Peyer's patch (tissue), 4 donors: ENCODE measurements around the gene OSBPL7. TPM values are rescaled to one million over a fixed set of nuclear protein-coding genes. Genes with fewer than 3 reads are reported as not detected.

Source experiments
- DNase-seq, 3 donors: peaks; one replicate each; pipeline ENCODE4 v3.0.0-alpha.2; 2017 to 2019
- H3K27ac ChIP-seq, 4 donors: fragments of 200-600 bp; sonication (generic); one replicate each; pipeline ENCODE4 v1.5.1; 2016 to 2019
- H3K27me3 ChIP-seq, 2 donors: fragments of 200-600 bp; sonication (generic); one replicate each; pipeline ENCODE4 v1.5.1; 2019
- H3K36me3 ChIP-seq, 3 donors: fragments of 200-600 bp; sonication (generic); one replicate each; pipeline ENCODE4 v1.5.1; 2016 to 2019
- H3K4me1 ChIP-seq, 4 donors: fragments of 200-600 bp; sonication (generic); one replicate each; pipeline ENCODE4 v1.5.1; 2016 to 2019
- H3K4me3 ChIP-seq, 4 donors: fragments of 200-600 bp; sonication (generic); 1 replicate in 3 of 4; 2 replicates in 1 of 4; pipeline ENCODE4 v1.5.1; 2016 to 2019; ENCODE audit warnings: mild to moderate bottlenecking in 1 of 4
- H3K9me3 ChIP-seq, 4 donors: fragments of 200-600 bp; sonication (generic); one replicate each; pipeline ENCODE4 v1.5.1; 2016 to 2019; ENCODE audit warnings: mild to moderate bottlenecking in 1 of 4
- POLR2A ChIP-seq, 2 donors: fragments of 450-650 bp; IDR thresholded peaks; one replicate each; pipeline ENCODE4 v1.5.1; 2017; ENCODE audit warnings: antibody characterized with exemption in 2 of 2, mild to moderate bottlenecking in 2 of 2, moderate library complexity in 2 of 2
- total RNA-seq, 4 donors: library from RNA; depleted of rRNA; stranded (reverse); fragments of >200 nt; gene quantifications; one replicate each; pipeline ENCODE4 v1.1.0, GENCODE V29; 2016
- TF ChIP-seq, protein P1 (sequence below), 6 experiments: fragments of 450-650 bp in 4 of 6; fragments of 200-600 bp in 2 of 6; sonication (generic) in 1 of 6; IDR thresholded peaks; one replicate each; pipeline ENCODE4 v1.5.1; 2017 to 2019; ENCODE audit warnings: antibody characterized with exemption in 6 of 6, mild to moderate bottlenecking in 3 of 6, moderate library complexity in 1 of 6

Gene OSBPL7
- total RNA-seq, 4 donors from 2014 or later: 31.4 to 104 (median 70.9) TPM

- Histone ChIP-seq H3K27ac (no peak overlapping the region), H3K4me3 (no peak overlapping the region), H3K9me3 (no peaks in the 10 kb centered on the region), H3K36me3 (peaks cover 0 to 30% (median 0%) of the 10 kb centered on the region in 3 donors), H3K27me3 (no peaks in the 10 kb centered on the region), H3K4me1 (peaks cover 0 to 2% (median 0%) of the 10 kb centered on the region in 4 donors)
- DNase-seq: peak in 1 of 3 donors; percentile 38
- TF ChIP-seq, protein P1, sequence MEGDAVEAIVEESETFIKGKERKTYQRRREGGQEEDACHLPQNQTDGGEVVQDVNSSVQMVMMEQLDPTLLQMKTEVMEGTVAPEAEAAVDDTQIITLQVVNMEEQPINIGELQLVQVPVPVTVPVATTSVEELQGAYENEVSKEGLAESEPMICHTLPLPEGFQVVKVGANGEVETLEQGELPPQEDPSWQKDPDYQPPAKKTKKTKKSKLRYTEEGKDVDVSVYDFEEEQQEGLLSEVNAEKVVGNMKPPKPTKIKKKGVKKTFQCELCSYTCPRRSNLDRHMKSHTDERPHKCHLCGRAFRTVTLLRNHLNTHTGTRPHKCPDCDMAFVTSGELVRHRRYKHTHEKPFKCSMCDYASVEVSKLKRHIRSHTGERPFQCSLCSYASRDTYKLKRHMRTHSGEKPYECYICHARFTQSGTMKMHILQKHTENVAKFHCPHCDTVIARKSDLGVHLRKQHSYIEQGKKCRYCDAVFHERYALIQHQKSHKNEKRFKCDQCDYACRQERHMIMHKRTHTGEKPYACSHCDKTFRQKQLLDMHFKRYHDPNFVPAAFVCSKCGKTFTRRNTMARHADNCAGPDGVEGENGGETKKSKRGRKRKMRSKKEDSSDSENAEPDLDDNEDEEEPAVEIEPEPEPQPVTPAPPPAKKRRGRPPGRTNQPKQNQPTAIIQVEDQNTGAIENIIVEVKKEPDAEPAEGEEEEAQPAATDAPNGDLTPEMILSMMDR (IDR thresholded peaks at IDR 0.05): no peak
- TF ChIP-seq POLR2A (IDR thresholded peaks at IDR 0.05): no peak
These were observed 17.1 kb downstream of the OSBPL7 start for GRCh38 chr17:47804461-47804860.

GRCh38 chr17:47803751-47804150, 17.8 kb downstream of the OSBPL7 start:
- no peak overlapping the region for H3K4me3 ChIP-seq
- H3K27me3 ChIP-seq: no peaks in the 10 kb centered on the region
- no peak for TF ChIP-seq POLR2A (IDR thresholded peaks at IDR 0.05)
- TF ChIP-seq, protein P1 (IDR thresholded peaks at IDR 0.05): no peak
- H3K27ac ChIP-seq: no peak overlapping the region
- DNase-seq: peak in 1 of 3 donors; percentile 19
- H3K4me1 ChIP-seq: no peaks in the 10 kb centered on the region
- H3K9me3 ChIP-seq: no peaks in the 10 kb centered on the region
- H3K36me3 ChIP-seq: peaks cover 0 to 22% (median 0%) of the 10 kb centered on the region in 3 donors

DNA sequence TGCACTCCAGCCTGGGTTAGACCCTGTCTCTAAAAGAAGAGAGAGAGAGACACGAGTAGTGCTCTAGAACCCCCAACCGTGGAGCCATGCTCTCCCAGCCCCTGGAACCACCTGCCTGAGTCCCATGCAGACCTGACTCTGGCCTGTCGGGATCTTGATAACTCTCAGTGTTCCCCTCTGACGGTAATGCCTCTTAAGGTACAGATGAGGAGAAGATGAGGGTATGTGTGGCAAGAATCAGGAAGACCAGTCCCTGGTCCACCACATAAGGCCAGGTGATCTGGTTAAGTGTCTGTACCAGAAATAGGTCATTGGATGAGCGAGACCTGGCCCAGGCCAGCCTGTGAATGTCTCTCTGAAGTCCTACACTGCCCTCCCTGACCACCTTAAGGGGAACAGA, 18.4 kb downstream of the OSBPL7 start:
- Histone ChIP-seq H3K27me3 (no peaks in the 10 kb centered on the region), H3K9me3 (no peaks in the 10 kb centered on the region), H3K4me3 (no peak overlapping the region), H3K27ac (no peak overlapping the region), H3K4me1 (no peaks in the 10 kb centered on the region), H3K36me3 (peaks cover 0 to 17% (median 0%) of the 10 kb centered on the region in 3 donors)
- TF ChIP-seq, protein P1 (IDR thresholded peaks at IDR 0.05): no peak
- TF ChIP-seq POLR2A (IDR thresholded peaks at IDR 0.05): no peak
- peak in 1 of 3 donors; percentile 28 for DNase-seq

GRCh38 chr17:47802341-47803022, 19.1 kb downstream of the OSBPL7 start:
- H3K36me3 ChIP-seq: peaks cover 0 to 10% (median 0%) of the 10 kb centered on the region in 3 donors
- no peak overlapping the region for H3K4me3 ChIP-seq
- no peak overlapping the region for H3K27ac ChIP-seq
- no peaks in the 10 kb centered on the region for H3K27me3 ChIP-seq
- TF ChIP-seq POLR2A (IDR thresholded peaks at IDR 0.05): no peak
- TF ChIP-seq, protein P1 (IDR thresholded peaks at IDR 0.05): peak; percentile 8 to 67 (median 58)
- DNase-seq: peak; percentile 50 to 74 (median 67)
- no peaks in the 10 kb centered on the region for H3K4me1 ChIP-seq
- no peaks in the 10 kb centered on the region for H3K9me3 ChIP-seq

DNA sequence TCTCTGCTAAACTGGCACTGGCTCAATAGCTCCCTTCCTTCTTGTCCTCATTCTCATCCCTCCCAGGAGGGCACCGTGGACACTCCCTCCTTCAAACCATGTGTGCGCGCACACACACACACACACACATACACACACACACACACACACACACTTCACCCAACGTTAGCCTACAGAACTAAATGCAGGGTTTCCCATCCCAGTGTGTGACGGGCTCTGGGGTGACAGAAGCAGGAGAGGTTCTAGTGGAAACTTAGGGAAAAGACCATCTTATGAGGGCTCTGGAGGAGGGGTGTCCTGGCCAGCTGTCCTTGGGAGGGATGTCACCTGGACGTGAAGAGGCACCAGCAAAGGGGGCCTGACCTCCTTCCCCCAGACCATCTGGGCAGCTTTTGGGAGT, 19.7 kb downstream of the OSBPL7 start:
- H3K9me3 ChIP-seq: no peaks in the 10 kb centered on the region
- H3K36me3 ChIP-seq: peaks cover 0 to 4% (median 0%) of the 10 kb centered on the region in 3 donors
- no peak overlapping the region for H3K4me3 ChIP-seq
- no peak for TF ChIP-seq POLR2A (IDR thresholded peaks at IDR 0.05)
- TF ChIP-seq, protein P1 (IDR thresholded peaks at IDR 0.05): no peak
- H3K27ac ChIP-seq: no peak overlapping the region
- H3K4me1 ChIP-seq: no peaks in the 10 kb centered on the region
- H3K27me3 ChIP-seq: no peaks in the 10 kb centered on the region
- DNase-seq: peak in 1 of 3 donors; percentile 25
